Melanocyte of skin (primary cell): ENCODE measurements around the gene FBLN1. TPM values are rescaled to one million over a fixed set of nuclear protein-coding genes. Genes with fewer than 3 reads are reported as not detected.

Experiments used
- small RNA-seq, 2 donors: library from RNA; depleted of rRNA; stranded (forward); fragments of <200 nt; gene quantifications; one replicate each; pipeline ENCODE3, GENCODE V24; 2012
- total RNA-seq, 2 donors: library from RNA; depleted of rRNA; stranded (reverse); fragments of >200 nt; gene quantifications; 2 replicates each; pipeline ENCODE4 v1.2.3, GENCODE V29; 2012

Gene FBLN1
- total RNA-seq: 1 to 10 TPM; 2.8 to 7.7 TPM

GRCh38 chr22:45502215-45503049 is at the start of gene FBLN1:
FBLN1 (plus strand) TSS chr22:45502883; CDS start chr22:45502986, 103 bp downstream.

Small RNA genes within 50 kb of the gene (small RNA-seq; reads per million reads assigned to genes)
- gene RNU6-1161P: 0 reads per million in 2 donors

Other genes starting within 250 kb of the FBLN1 start
- gene UPK3A, start 217.9 kb upstream of the FBLN1 start, total RNA-seq: not detected
- 10 to 100 TPM in 1 of 2 donors, 1 to 10 TPM in 1; 7.7 to 14.5 TPM for gene FAM118A, start 192.9 kb upstream of the FBLN1 start, total RNA-seq
- gene SMC1B, start 89.3 kb upstream of the FBLN1 start, total RNA-seq: not detected
- 1 to 10 TPM in 1 of 2 donors, under 1 TPM in 1; 0.34 to 3.7 TPM for gene RIBC2, start 89.2 kb upstream of the FBLN1 start, total RNA-seq
- 10 to 100 TPM; 48.2 to 92.2 TPM for gene ATXN10, start 169.0 kb downstream of the FBLN1 start, total RNA-seq